Stimulated activated CD4-positive, alpha-beta T cell treated with anti-CD3 and anti-CD28 coated beads, Interleukin-2, amount 100 ng/mL, for 24 hours (primary cell): ENCODE data around the gene OR52K2.
"Not testable (repeated sequence)": the region's sequence is repeated elsewhere in the genome, so short reads cannot be mapped to it uniquely, and the experiment has no call there.

ENCODE experiments used
- DNase-seq, 2 donors: peaks; one replicate each; pipeline ENCODE4 v3.0.0-alpha.2; 2020

OR52K2 gene

DNA sequence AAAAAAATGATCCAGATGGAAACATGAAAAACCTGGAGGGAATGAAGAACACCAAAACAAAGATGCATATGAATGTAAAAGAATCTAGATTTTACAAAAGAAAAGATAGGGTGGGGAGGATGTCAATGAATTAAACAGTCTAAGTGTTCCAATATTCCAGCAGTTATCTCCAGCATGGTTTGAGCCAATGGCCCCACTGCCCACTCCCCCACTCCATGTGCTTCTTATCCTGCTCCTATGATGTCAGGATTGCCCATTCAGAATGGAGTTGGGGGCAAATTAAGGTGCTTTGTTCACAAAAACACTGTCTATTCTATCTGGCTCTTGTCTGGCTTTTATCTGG lies 32.1 kb downstream of the OR52K2 start:
- DNase-seq, result no peak

DNA sequence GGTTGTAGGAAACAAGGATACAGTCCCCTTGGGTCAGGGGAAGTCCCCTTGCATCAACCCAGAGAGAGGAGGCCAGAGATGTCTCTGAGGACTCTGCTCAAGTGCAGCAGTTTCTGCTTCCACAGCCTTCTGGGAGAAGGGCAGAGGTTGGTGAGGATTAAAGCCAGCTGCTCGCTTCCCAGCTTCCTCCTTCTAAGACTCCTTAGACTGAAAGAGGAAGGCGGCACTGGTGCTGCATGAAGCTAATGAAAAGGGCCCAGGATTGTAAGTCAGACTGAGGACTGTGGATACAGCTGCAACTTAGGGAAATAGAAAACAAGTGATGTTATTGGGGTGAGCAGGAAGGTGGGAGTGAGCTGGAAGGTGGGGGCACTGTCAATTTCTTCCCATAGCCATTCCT lies 33.4 kb downstream of the OR52K2 start, which contains the start of gene OR52K1:
Gene OR52K1, plus strand, starts transcription at position 202 of the 400 bp plus-strand sequence. CDS start 6,255 bp downstream, outside the sequence.
- no peak for DNase-seq

DNA sequence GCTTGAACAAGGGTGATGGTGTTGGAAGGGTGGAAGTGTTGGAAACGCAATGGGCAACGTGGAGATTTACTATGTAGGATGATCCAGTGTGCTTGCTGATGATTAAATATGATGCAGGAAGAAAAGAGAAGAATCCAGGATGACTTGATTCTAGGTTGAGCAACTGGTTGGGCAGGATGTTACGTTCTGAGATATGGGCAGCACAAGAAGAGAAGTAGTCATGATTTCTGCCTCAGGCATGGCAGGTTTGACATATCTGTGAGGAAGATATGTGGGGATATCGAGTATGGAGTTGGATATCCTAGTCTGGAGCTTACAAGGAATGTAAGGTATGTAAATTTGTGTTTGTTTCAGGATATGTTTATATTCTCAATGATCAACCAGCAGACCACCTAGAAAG lies 35.2 kb downstream of the OR52K2 start:
- no peak for DNase-seq

DNA sequence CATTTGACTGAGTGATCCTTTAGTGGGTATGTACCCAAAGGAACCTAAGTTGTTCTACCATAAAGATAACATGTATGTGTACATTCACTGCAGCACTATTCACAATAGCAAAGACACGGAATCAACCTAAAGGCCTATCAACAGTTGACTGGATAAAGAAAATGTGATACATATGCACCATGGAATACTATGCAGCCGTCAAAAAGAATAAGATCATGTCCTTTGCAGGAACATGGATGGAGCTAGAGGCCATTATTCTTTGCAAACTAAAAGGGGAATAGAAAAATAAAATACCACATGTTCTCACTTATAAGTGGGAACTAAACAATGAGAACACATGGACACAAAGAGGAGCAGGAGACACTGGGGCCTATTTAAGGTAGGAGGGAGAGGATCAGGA lies 42.3 kb downstream of the OR52K2 start:
- DNase-seq, result not testable (repeated sequence)

DNA sequence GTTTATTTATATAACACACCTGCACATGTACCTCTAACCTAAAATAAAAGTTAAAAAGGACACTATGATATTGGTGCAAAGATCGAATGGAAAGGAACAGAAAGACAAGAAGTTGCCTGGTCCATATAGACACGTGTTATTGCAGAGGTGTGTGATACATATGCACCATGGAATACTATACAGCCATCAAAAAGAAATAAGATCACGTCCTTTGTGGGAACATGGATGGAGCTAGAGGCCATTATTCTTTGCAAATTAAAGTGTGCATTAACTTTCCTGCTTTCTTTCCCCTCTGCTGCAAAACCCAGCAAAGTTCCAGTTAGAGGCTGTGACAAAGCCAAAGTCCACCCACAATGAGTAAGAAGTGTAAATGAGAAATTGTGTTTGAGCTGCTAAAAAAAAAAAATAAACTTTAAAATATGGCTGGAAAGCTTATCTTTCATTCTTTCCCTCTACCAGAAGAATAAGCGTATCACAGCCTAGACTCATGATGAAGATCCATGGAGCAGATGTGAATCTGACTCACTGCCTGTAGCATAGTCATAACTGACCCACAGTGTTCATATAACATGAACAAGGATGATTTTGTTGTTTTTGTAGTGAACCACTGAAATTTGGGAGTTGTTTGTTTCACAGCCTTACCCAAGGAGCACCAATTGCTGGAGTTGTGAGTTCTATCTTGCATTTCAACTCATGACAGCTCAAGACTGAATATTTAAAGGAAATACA lies 42.9 kb downstream of the OR52K2 start:
- DNase-seq, result no peak

DNA sequence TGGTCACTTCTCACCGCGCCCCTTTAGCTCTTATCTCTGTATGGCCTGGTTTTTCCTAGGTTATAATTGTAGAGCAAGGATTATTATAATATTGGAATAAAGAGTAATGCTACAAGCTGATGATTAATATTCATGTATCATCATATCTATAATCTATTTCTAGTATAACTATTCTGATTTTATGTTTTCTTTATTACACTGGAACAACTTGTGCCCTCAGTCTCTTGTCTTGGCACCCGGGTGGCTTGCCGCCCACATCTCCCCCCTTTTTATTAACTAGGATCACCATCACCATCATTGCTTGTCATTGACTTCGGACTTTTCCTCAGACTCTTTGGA lies 44.4 kb downstream of the OR52K2 start:
- DNase-seq, result no peak

DNA sequence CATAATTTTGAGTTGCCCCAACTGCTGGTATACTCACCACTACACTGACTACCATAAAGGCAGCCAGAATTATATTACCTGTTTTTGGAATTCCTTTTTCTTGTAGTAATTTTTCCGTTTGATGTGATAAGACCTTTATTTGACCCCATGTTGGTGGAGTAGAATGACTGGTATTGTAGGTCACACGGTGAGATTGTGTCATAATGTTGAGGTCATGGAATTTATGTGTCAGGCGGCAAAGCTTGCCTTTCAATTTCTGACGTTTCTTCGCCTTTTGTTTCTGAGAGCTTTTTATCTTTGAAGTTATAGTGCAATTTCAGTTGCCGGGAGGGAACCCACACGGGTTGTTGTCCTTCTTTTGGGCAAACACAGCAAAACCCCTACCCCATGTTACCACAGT lies 46.4 kb downstream of the OR52K2 start:
- DNase-seq, result no peak

DNA sequence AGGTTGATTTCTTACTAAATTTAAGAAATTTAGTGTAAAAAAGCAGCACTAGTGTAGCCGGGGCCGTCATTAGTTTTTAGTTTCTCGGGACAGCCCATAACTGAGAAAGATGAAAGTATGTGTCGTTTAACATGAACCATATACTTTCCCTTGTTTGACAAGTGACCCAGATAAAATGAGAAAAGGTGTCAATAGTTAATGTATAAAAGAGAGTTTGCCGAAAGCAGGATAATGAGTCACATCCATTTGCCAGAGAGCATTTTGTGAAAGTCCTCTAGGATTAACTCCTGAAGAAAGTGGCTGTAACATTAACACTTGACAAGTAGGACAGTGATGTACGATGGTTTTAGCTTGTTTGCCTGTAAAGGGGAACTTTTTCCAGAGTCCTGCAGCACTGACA lies 46.9 kb downstream of the OR52K2 start:
- DNase-seq, result no peak

DNA sequence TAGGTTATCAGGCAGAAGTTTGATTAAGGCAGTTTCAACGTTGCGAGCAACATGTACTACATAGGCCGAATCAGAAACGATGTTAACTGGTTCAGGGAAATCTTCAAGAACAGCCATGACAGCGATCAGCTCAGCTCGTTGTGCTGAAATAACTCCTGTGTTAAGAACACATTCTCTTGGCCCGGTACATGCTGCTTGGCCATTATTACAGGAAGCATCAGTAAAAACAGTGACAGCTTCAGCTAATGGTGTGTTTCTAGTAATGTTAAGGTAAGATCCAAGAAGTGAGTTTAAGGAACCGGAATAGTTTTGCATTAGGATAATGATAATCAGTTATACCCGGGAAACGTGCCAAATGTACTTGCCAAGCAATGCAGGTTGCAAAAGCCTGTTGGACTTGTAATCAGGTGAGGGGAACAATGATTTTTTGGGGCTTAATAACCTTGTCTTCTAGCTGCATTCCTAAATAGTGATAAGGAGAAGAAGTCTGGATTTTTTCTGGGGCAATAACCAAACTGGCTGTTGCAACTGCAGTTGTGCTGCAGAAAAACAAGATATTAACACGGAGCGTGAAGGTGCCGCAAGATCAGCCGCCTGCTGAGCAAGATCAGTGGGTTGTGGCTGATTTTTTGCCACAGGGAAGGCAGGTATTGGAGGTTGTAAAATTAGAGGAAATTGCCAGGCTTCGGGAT lies 47.6 kb downstream of the OR52K2 start:
- DNase-seq, result no peak
